Measurements from ENCODE around the gene CARNS1.

DNA sequence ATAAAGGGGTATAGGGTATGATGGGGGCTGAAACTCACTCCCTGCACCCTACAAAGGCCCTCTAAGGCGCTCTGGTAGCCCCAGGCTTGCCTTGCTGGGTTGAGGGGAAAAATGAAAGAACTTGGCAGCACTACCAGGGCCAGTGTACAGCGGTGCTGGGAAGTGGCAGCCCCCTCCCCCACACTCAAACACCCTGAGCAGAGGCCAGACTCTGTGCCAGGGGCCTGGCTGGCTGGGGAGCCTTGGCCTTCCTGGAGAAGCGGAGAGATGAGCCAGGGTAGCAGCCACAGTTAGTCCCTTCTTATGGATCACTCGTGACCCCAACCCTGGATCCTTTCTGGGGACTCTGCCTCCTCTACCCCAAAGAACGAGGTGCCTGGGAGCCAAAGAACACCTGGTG is 50.9 kb downstream of the CARNS1 start:
- TF ChIP-seq RBM22 (optimal IDR thresholded peaks at IDR 0.05; ENCODE audit: low read length) (no peak), POLR2AphosphoS5 (IDR thresholded peaks at IDR 0.05; ENCODE audit: low read depth, low read length) (no peak), NPAS2 (CRISPR knock-in tag; IDR thresholded peaks at IDR 0.05; ENCODE audit: borderline replicate concordance) (no peak), ZNF101 (CRISPR knock-in tag; IDR thresholded peaks at IDR 0.05; ENCODE audit: borderline replicate concordance, low read depth) (no peak), FOSL1 (CRISPR knock-in tag; IDR thresholded peaks at IDR 0.05; ENCODE audit: borderline replicate concordance) (no peak), ZNF317 (CRISPR knock-in tag; IDR thresholded peaks at IDR 0.05) (no peak), NR3C1 (CRISPR knock-in tag; IDR thresholded peaks at IDR 0.05) (no peak), TCF7L2 (IDR thresholded peaks at IDR 0.05; ENCODE audit: low read depth, low read length) (no peak)
- TF ChIP-seq, protein P1, sequence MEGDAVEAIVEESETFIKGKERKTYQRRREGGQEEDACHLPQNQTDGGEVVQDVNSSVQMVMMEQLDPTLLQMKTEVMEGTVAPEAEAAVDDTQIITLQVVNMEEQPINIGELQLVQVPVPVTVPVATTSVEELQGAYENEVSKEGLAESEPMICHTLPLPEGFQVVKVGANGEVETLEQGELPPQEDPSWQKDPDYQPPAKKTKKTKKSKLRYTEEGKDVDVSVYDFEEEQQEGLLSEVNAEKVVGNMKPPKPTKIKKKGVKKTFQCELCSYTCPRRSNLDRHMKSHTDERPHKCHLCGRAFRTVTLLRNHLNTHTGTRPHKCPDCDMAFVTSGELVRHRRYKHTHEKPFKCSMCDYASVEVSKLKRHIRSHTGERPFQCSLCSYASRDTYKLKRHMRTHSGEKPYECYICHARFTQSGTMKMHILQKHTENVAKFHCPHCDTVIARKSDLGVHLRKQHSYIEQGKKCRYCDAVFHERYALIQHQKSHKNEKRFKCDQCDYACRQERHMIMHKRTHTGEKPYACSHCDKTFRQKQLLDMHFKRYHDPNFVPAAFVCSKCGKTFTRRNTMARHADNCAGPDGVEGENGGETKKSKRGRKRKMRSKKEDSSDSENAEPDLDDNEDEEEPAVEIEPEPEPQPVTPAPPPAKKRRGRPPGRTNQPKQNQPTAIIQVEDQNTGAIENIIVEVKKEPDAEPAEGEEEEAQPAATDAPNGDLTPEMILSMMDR (CRISPR knock-in tag; IDR thresholded peaks at IDR 0.05) = no peak
- TF ChIP-seq, protein P2, sequence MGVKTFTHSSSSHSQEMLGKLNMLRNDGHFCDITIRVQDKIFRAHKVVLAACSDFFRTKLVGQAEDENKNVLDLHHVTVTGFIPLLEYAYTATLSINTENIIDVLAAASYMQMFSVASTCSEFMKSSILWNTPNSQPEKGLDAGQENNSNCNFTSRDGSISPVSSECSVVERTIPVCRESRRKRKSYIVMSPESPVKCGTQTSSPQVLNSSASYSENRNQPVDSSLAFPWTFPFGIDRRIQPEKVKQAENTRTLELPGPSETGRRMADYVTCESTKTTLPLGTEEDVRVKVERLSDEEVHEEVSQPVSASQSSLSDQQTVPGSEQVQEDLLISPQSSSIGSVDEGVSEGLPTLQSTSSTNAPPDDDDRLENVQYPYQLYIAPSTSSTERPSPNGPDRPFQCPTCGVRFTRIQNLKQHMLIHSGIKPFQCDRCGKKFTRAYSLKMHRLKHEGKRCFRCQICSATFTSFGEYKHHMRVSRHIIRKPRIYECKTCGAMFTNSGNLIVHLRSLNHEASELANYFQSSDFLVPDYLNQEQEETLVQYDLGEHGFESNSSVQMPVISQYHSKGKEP (CRISPR knock-in tag; IDR thresholded peaks at IDR 0.05) = no peak
